VCaP (cell line): Measurements from ENCODE around the gene FARS2.

Source experiments
- H3K27ac ChIP-seq: fragments of 450-650 bp; 2 replicates; pipeline ENCODE4 v1.5.1; 2017
- TF ChIP-seq, protein P1 (sequence below): fragments of 450-650 bp; conservative IDR thresholded peaks from 2 replicates; pipeline ENCODE4 v1.5.1; 2017; ENCODE audit warnings: mild to moderate bottlenecking, moderate library complexity

FARS2 gene

DNA sequence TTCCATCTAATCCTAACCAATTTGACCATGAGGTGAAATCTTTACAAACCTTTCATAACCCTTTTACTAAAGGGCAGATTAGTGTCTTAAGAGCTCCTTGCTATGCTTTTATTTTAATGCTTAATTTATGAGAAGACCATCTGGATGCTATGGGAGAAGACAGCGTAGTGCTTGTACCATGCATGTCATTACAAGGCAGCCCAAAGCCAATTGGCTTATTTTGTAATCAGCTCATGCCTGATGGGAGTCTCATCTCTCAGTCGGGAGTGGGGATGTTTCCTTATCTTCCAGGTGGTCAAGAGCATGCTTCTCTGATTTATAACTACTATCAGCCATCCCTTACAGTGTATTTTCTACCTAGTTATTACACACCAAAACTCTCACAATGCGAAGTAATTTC lies 304.7 kb downstream of the FARS2 start:
- TF ChIP-seq, protein P1, sequence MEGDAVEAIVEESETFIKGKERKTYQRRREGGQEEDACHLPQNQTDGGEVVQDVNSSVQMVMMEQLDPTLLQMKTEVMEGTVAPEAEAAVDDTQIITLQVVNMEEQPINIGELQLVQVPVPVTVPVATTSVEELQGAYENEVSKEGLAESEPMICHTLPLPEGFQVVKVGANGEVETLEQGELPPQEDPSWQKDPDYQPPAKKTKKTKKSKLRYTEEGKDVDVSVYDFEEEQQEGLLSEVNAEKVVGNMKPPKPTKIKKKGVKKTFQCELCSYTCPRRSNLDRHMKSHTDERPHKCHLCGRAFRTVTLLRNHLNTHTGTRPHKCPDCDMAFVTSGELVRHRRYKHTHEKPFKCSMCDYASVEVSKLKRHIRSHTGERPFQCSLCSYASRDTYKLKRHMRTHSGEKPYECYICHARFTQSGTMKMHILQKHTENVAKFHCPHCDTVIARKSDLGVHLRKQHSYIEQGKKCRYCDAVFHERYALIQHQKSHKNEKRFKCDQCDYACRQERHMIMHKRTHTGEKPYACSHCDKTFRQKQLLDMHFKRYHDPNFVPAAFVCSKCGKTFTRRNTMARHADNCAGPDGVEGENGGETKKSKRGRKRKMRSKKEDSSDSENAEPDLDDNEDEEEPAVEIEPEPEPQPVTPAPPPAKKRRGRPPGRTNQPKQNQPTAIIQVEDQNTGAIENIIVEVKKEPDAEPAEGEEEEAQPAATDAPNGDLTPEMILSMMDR: no peak
- no peak overlapping the region for H3K27ac ChIP-seq

DNA sequence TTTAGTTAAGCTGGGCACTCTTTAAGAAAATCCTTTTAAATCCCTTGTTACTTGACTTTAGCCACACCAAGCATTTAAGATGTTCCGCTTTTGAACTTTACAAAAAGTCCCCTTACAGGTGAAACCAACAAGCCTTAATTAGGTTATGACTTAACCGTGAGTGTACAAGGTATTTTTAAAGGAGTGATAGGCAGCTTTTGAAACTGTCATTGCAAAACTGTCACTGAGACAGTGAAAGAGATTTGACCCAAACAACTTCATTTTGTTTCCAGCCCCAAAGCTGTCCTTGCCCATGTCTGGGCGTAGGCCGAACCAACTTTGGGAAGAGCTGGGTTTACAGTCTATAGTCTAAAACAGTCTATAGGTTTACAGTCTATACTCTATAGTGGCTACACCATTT lies 305.4 kb downstream of the FARS2 start:
- no peak overlapping the region for H3K27ac ChIP-seq
- TF ChIP-seq, protein P1: no peak

DNA sequence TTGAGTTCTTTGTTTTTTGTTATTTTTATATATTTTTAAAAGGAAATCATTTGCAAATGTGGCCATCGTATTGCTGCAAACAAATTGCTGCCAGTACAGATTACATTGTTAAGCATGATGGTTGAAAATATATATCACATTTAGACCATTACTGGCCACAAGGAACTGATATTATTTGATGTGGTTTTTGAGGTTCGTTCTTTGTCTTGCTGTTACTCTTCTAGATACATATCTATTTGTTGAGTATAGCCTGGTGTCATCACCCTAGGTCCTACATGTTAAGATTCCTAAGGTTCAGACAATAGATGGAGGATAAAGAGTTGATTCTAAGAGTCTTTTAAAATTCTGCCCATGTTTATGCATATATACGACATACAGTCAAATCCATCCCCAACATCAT lies 306.0 kb downstream of the FARS2 start:
- TF ChIP-seq, protein P1: no peak
- no peak overlapping the region for H3K27ac ChIP-seq

DNA sequence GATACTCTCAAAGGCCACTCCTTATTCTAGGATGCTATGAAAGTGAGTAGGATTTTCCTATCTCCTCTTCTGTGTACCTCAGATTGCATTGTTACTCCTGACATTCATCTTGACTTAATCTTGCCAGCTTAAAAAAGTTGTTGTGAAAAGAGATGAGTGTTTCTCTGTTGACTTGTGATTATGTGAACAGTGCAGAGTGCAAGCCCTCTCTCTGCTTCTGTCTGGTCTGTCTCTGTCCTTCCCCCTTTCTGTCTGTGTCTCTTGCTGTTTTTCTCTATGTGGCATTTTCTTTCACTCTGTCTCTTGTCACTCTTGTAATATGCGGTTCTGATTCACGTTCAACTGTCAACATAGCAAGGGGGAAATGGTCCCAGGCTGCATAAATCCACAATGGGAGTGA lies 306.6 kb downstream of the FARS2 start:
- TF ChIP-seq, protein P1: no peak
- H3K27ac ChIP-seq: no peak overlapping the region

DNA sequence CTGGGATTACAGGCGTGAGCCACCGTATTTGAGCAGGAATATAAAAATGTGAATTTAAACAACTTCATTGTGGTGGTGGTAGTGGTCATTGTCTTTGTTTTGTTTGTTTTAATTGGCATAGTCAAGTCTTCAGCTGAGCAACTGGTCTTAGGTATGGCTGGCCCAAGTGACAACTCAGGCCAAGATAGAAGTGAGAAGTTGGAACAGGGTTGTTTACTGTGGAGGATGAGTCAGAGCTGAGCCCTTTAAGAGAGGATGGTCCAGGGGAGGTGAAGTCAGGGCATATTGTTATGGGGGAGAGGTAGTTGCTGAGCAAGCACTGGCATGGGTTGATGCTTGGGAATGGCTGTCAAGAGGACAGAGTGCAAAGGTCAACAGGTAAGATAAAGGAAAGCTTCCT lies 308.2 kb downstream of the FARS2 start:
- TF ChIP-seq, protein P1: no peak
- no peak overlapping the region for H3K27ac ChIP-seq

DNA sequence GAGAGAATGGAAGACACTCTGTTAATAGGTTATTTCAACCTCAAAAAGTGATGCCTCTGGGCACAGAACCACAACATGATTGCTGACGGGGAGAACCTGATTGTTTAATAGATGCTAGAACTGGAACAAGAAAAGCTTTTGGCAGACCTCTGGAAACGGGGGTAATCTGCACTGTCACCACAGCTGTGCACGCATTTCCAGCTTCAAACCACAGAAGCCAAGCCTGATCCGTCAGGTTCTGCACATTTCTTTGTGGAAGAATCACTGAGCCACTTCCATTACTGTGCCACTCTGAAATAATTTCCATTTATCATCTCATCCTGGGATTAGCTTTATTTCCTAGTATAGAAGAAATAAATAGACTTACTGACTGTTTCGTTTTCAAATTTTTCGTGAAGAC lies 309.3 kb downstream of the FARS2 start:
- TF ChIP-seq, protein P1: no peak
- H3K27ac ChIP-seq: no peak overlapping the region

DNA sequence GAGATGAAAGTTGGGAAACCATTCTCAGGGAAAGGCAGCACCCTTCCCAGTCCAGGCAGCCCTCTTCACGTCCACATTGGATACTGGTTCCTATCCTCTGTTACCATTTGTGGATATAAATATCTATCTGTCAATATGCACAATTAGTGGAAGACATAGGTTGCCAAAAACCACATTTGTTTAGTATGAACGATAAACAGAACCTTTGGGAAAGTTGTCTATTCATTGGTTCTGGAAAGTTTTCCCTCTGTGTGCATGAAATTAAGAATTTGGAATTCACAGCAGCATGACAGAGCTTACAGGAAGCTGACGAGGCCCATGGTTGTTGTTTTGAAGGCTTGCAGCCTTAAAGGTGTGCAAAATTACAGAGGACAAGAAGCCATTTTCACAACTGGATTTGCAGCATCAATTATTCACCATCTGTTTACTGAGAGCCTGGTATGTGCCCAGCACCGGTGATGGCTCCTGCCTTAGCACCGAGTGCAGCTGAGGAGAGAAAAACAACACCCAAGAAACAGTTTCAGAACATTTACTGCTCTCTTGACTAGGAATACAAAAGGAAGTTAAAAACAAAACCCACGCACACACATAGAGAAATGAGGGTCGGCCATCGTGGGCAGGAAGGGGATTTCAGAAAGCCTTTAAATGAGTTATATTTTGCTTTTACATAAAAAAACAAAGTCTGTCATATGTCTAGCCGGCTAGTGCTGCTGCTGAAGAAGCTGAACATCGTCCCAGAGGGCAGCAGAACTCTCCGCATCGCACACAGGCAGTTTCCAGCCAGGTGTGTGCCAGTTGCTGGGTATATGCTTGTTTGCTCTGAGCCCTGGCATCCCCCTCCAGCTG lies 319.6 kb downstream of the FARS2 start:
- TF ChIP-seq, protein P1: no peak
- H3K27ac ChIP-seq: no peak overlapping the region
